Measurements from ENCODE around the gene NOD1.

- TF ChIP-seq, protein P1, sequence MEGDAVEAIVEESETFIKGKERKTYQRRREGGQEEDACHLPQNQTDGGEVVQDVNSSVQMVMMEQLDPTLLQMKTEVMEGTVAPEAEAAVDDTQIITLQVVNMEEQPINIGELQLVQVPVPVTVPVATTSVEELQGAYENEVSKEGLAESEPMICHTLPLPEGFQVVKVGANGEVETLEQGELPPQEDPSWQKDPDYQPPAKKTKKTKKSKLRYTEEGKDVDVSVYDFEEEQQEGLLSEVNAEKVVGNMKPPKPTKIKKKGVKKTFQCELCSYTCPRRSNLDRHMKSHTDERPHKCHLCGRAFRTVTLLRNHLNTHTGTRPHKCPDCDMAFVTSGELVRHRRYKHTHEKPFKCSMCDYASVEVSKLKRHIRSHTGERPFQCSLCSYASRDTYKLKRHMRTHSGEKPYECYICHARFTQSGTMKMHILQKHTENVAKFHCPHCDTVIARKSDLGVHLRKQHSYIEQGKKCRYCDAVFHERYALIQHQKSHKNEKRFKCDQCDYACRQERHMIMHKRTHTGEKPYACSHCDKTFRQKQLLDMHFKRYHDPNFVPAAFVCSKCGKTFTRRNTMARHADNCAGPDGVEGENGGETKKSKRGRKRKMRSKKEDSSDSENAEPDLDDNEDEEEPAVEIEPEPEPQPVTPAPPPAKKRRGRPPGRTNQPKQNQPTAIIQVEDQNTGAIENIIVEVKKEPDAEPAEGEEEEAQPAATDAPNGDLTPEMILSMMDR (IDR thresholded peaks at IDR 0.05), result no peak
- TF ChIP-seq EP300 (IDR thresholded peaks at IDR 0.05; ENCODE audit: low read depth), result no peak
Measured at GRCh38 chr7:30433082-30433481, 45.5 kb downstream of the NOD1 start.

All from transverse colon (tissue), 3 donors.